ENCODE measurements around the gene SLC39A9. TPM values are rescaled to one million over a fixed set of nuclear protein-coding genes. Genes with fewer than 3 reads are reported as not detected.

The SLC39A9 gene
- total and polyA plus RNA-seq, 4 donors: 20.5 to 74.9 (median 43.4) TPM

- no peak for ATAC-seq (ENCODE audit: insufficient read depth, low FRiP score)
- Histone ChIP-seq H3K4me3 (no peak overlapping the region), H3K4me1 (ENCODE audit: control insufficient read depth in 5 of 5, insufficient read depth in 5 of 5, low read length in 5 of 5) (peaks cover 0 to 12% (median 0%) of the 10 kb centered on the region in 5 donors), H3K27ac (ENCODE audit: low read depth in 1 of 2, low read length in 1 of 2) (no peak overlapping the region), H3K9ac (ENCODE audit: insufficient read depth in 1 of 2, low read length in 2 of 2) (no peak overlapping the region), H3K36me3 (ENCODE audit: control insufficient read depth in 4 of 4, insufficient read depth in 4 of 4, low read length in 4 of 4) (no peaks in the 10 kb centered on the region), H3K27me3 (ENCODE audit: control insufficient read depth in 3 of 3, insufficient read depth in 3 of 3, low read length in 2 of 3) (no peaks in the 10 kb centered on the region), H3K9me3 (ENCODE audit: control insufficient read depth in 4 of 4, insufficient read depth in 3 of 4, low read length in 3 of 4) (no peaks in the 10 kb centered on the region)
- DNase-seq: no peak
- no peak for TF ChIP-seq CTCF (IDR thresholded peaks at IDR 0.05; ENCODE audit: control extremely low read depth, extremely low read depth)
- WGBS, 2 donors: 88% methylated on average over 5 of the region's 5 CpGs
These were observed 100.9 kb downstream of the SLC39A9 start for GRCh38 chr14:69499436-69499835.

GRCh38 chr14:69500096-69500495 lies 101.6 kb downstream of the SLC39A9 start:
- Histone ChIP-seq H3K4me1 (ENCODE audit: control insufficient read depth in 5 of 5, insufficient read depth in 5 of 5, low read length in 5 of 5) (peaks cover 0 to 12% (median 0%) of the 10 kb centered on the region in 5 donors), H3K9ac (ENCODE audit: insufficient read depth in 1 of 2, low read length in 2 of 2) (no peak overlapping the region), H3K36me3 (ENCODE audit: control insufficient read depth in 4 of 4, insufficient read depth in 4 of 4, low read length in 4 of 4) (no peaks in the 10 kb centered on the region), H3K27me3 (ENCODE audit: control insufficient read depth in 3 of 3, insufficient read depth in 3 of 3, low read length in 2 of 3) (no peaks in the 10 kb centered on the region), H3K4me3 (no peak overlapping the region), H3K27ac (ENCODE audit: low read depth in 1 of 2, low read length in 1 of 2) (no peak overlapping the region), H3K9me3 (ENCODE audit: control insufficient read depth in 4 of 4, insufficient read depth in 3 of 4, low read length in 3 of 4) (no peaks in the 10 kb centered on the region)
- WGBS, 2 donors: 91 to 93% methylated on average over 5 of the region's 5 CpGs
- no peak for DNase-seq
- ATAC-seq (ENCODE audit: insufficient read depth, low FRiP score): no peak
- TF ChIP-seq CTCF (IDR thresholded peaks at IDR 0.05; ENCODE audit: control extremely low read depth, extremely low read depth): no peak

- DNase-seq: no peak
- H3K27me3 ChIP-seq (ENCODE audit: control insufficient read depth in 3 of 3, insufficient read depth in 3 of 3, low read length in 2 of 3): no peaks in the 10 kb centered on the region
- no peak for ATAC-seq (ENCODE audit: insufficient read depth, low FRiP score)
- WGBS, 2 donors: 95 to 96% methylated on average over 4 of the region's 4 CpGs
- no peaks in the 10 kb centered on the region for H3K9me3 ChIP-seq (ENCODE audit: control insufficient read depth in 4 of 4, insufficient read depth in 3 of 4, low read length in 3 of 4)
- no peak overlapping the region for H3K9ac ChIP-seq (ENCODE audit: insufficient read depth in 1 of 2, low read length in 2 of 2)
- H3K4me3 ChIP-seq: no peak overlapping the region
- H3K4me1 ChIP-seq (ENCODE audit: control insufficient read depth in 5 of 5, insufficient read depth in 5 of 5, low read length in 5 of 5): peaks cover 0 to 12% (median 0%) of the 10 kb centered on the region in 5 donors
- H3K27ac ChIP-seq (ENCODE audit: low read depth in 1 of 2, low read length in 1 of 2): no peak overlapping the region
- no peaks in the 10 kb centered on the region for H3K36me3 ChIP-seq (ENCODE audit: control insufficient read depth in 4 of 4, insufficient read depth in 4 of 4, low read length in 4 of 4)
- no peak for TF ChIP-seq CTCF (IDR thresholded peaks at IDR 0.05; ENCODE audit: control extremely low read depth, extremely low read depth)
These were observed 102.2 kb downstream of the SLC39A9 start for GRCh38 chr14:69500736-69501135.

- Histone ChIP-seq H3K4me1 (ENCODE audit: control insufficient read depth in 5 of 5, insufficient read depth in 5 of 5, low read length in 5 of 5) (peaks cover 0 to 12% (median 0%) of the 10 kb centered on the region in 5 donors), H3K4me3 (no peak overlapping the region), H3K9ac (ENCODE audit: insufficient read depth in 1 of 2, low read length in 2 of 2) (no peak overlapping the region), H3K9me3 (ENCODE audit: control insufficient read depth in 4 of 4, insufficient read depth in 3 of 4, low read length in 3 of 4) (no peaks in the 10 kb centered on the region), H3K27ac (ENCODE audit: low read depth in 1 of 2, low read length in 1 of 2) (no peak overlapping the region), H3K27me3 (ENCODE audit: control insufficient read depth in 3 of 3, insufficient read depth in 3 of 3, low read length in 2 of 3) (no peaks in the 10 kb centered on the region), H3K36me3 (ENCODE audit: control insufficient read depth in 4 of 4, insufficient read depth in 4 of 4, low read length in 4 of 4) (no peaks in the 10 kb centered on the region)
- 53 to 65% methylated on average over 4 of the region's 4 CpGs for WGBS, 2 donors
- TF ChIP-seq CTCF (IDR thresholded peaks at IDR 0.05; ENCODE audit: control extremely low read depth, extremely low read depth): no peak
- no peak for ATAC-seq (ENCODE audit: insufficient read depth, low FRiP score)
- peak; percentile 70 to 80 (median 80) for DNase-seq
These were observed 102.9 kb downstream of the SLC39A9 start for GRCh38 chr14:69501423-69501838.

Data from lung (tissue), 12 donors.